Measurements from ENCODE around the gene MET.
A peak's percentile ranks its signal among the peaks of the same experiment; 100 is the strongest.
"Not testable (repeated sequence)": the region's sequence is repeated elsewhere in the genome, so short reads cannot be mapped to it uniquely, and the experiment has no call there.

MET gene

GRCh38 chr7:116753130-116753529, 81.1 kb downstream of the MET start:
- DNase-seq (ENCODE audit: low spot score): no peak

- no peak for DNase-seq (ENCODE audit: low spot score)
These were observed 82.2 kb downstream of the MET start for GRCh38 chr7:116754186-116754585.

- no peak for DNase-seq (ENCODE audit: low spot score)
These were observed 85.3 kb downstream of the MET start for GRCh38 chr7:116757283-116757682.

- DNase-seq (ENCODE audit: low spot score): not testable (repeated sequence)
These were observed 87.6 kb downstream of the MET start for GRCh38 chr7:116759642-116760041.

- no peak for DNase-seq (ENCODE audit: low spot score)
These were observed 91.0 kb downstream of the MET start for GRCh38 chr7:116762971-116763370.

GRCh38 chr7:116763647-116764046, 91.7 kb downstream of the MET start:
- DNase-seq (ENCODE audit: low spot score): no peak

- DNase-seq (ENCODE audit: low spot score): no peak
These were observed 94.9 kb downstream of the MET start for GRCh38 chr7:116766881-116767280.

- DNase-seq (ENCODE audit: low spot score): no peak
These were observed 97.5 kb downstream of the MET start for GRCh38 chr7:116769546-116769945.

GRCh38 chr7:116770941-116771340, 98.9 kb downstream of the MET start:
- DNase-seq (ENCODE audit: low spot score): no peak

GRCh38 chr7:116771640-116772039, 99.6 kb downstream of the MET start:
- no peak for DNase-seq (ENCODE audit: low spot score)

GRCh38 chr7:116772423-116772863, 100.4 kb downstream of the MET start:
- peak; percentile 22 for DNase-seq (ENCODE audit: low spot score)

GRCh38 chr7:116772926-116773749, 101.1 kb downstream of the MET start:
- no peak for DNase-seq (ENCODE audit: low spot score)

- DNase-seq (ENCODE audit: low spot score): no peak
These were observed 104.0 kb downstream of the MET start for GRCh38 chr7:116776046-116776445.

GRCh38 chr7:116776610-116777289, 104.8 kb downstream of the MET start:
- peak; percentile 40 for DNase-seq (ENCODE audit: low spot score)

- no peak for DNase-seq (ENCODE audit: low spot score)
These were observed 105.8 kb downstream of the MET start for GRCh38 chr7:116777651-116778281.

- no peak for DNase-seq (ENCODE audit: low spot score)
These were observed 107.2 kb downstream of the MET start for GRCh38 chr7:116779216-116779615.

- DNase-seq (ENCODE audit: low spot score): no peak
These were observed 107.9 kb downstream of the MET start for GRCh38 chr7:116779931-116780330.

GRCh38 chr7:116780521-116780920, 108.5 kb downstream of the MET start:
- no peak for DNase-seq (ENCODE audit: low spot score)

GRCh38 chr7:116780966-116781365, 109.0 kb downstream of the MET start:
- DNase-seq (ENCODE audit: low spot score): no peak

GRCh38 chr7:116781584-116781983, 109.6 kb downstream of the MET start:
- DNase-seq (ENCODE audit: low spot score): no peak

GRCh38 chr7:116782177-116782711, 110.2 kb downstream of the MET start:
- peak; percentile 48 for DNase-seq (ENCODE audit: low spot score)

GRCh38 chr7:116783666-116784318, 111.8 kb downstream of the MET start:
- no peak for DNase-seq (ENCODE audit: low spot score)

All from AG08396 (cell line).